ENCODE measurements around the gene HNRNPUL1. TPM values are rescaled to one million over a fixed set of nuclear protein-coding genes. Genes with fewer than 3 reads are reported as not detected.

Gene HNRNPUL1
- polyA plus RNA-seq, 1 experiment: 35.4 TPM

DNA sequence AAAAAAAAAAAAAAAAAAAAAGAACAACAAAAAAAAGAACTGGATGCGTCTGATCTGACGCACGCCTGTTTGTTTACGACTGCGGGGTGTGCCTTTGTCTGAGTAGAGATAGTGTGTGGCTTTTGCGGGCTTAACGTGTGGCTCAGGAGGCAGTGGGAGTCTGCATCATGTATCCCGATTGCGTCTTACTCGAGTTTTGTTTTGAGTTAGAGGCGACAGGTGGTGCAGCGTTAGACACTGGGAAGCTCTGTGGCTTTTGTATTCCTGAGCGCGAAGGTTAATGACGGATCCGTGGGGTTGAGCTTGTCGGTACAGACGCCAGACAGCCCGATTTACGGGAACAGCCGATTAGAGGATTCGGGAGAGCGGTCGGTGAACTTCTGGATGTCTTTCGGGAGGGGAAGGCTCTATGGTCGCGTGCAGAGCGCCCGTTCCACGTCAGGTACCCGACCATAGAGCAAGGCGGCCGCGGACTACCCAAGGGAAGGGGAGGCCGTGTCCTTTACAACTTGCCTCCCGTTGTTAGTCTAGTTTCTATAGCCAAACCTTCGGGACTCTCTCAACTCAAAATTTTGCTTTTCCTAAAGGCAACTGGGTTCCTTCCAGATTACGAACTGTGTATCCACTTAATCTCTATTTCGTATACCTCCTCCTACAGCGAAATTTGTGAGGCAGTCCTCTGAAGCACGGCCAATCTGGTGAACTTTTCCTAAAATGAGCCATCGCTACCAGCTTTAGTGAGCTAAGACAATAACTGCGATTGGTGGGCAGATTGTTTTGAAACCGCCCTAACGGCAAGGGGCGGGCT, 926 bp upstream of the HNRNPUL1 start:
- DNase-seq (ENCODE audit: low read depth): peak; percentile 52
- CTCF ChIA-PET: interaction anchor here (0.8 to 9.2 kb wide), 9 partner anchors 11 to 58 kb away, joined by 4 to 125 read pairs (median 5); partner anchors contain the start of genes AXL and CCDC97
- peak overlapping the region; percentile 65 for H3K4me3 ChIP-seq (ENCODE audit: low read depth, low read length)
- POLR2A ChIA-PET: interaction anchor here (0.6 to 1.4 kb wide), 2 partner anchors 7 to 44 kb away, joined by 3 to 9 read pairs; partner anchors contain the start of gene AXL
- H3K36me3 ChIP-seq (ENCODE audit: control insufficient read depth, insufficient read depth, low read length): peaks cover 13% of the 10 kb centered on the region
- no peaks in the 10 kb centered on the region for H3K27me3 ChIP-seq (ENCODE audit: control insufficient read depth, insufficient read depth, low read length)
- TF ChIP-seq, protein P1, sequence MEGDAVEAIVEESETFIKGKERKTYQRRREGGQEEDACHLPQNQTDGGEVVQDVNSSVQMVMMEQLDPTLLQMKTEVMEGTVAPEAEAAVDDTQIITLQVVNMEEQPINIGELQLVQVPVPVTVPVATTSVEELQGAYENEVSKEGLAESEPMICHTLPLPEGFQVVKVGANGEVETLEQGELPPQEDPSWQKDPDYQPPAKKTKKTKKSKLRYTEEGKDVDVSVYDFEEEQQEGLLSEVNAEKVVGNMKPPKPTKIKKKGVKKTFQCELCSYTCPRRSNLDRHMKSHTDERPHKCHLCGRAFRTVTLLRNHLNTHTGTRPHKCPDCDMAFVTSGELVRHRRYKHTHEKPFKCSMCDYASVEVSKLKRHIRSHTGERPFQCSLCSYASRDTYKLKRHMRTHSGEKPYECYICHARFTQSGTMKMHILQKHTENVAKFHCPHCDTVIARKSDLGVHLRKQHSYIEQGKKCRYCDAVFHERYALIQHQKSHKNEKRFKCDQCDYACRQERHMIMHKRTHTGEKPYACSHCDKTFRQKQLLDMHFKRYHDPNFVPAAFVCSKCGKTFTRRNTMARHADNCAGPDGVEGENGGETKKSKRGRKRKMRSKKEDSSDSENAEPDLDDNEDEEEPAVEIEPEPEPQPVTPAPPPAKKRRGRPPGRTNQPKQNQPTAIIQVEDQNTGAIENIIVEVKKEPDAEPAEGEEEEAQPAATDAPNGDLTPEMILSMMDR (IDR thresholded peaks at IDR 0.05; ENCODE audit: insufficient read depth, low read depth, low read length): no peak

DNA sequence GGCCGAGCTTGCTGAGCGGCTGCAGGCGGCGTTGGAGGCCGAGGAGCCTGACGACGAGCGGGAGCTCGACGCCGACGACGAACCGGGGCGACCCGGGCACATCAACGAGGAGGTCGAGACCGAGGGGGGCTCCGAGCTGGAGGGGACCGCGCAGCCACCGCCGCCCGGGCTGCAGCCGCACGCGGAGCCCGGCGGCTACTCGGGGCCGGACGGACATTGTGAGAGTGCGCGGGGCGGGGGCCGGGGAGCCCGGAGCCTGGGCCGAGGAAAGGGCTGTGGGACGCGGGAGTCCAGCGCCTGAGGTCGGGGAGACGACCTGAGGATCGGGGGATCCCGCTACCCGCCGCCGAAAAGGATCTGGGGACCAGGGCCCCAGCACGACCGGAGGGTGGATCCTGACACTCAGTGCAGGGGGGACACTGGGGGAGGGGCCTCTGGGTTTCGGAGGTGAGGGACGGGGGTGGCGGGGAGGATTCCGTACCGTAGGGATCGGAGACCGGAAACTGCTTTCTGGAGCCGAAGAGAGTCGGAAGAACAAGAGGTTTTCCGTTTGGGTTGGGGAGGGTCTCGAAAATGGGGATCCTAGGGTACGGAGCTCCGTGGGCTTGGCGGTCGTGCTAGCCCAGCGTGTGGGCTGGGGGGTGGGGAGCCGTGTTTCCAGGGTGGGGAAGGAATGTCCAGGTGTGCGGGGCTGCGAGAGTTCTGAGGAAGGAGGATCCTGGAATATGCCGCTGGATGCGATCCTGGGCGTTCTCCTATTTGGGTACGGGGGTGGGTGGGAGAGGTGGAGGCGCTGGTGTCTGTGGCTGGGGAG, 616 bp downstream of the HNRNPUL1 start:
- peak overlapping the region; percentile 91 for H3K4me3 ChIP-seq (ENCODE audit: low read depth, low read length)
- ChIA-PET CTCF (interaction anchor here (0.9 to 9.2 kb wide), 6 partner anchors 41 to 601 kb away, joined by 3 to 125 read pairs (median 8); partner anchors contain the start of genes AXL and CCDC97), POLR2A (interaction anchor here (1.4 kb wide), 1 partner anchor 46 kb away, joined by 9 read pairs; the partner anchor contains the start of gene AXL)
- DNase-seq (ENCODE audit: low read depth): no peak
- TF ChIP-seq, protein P1 (IDR thresholded peaks at IDR 0.05; ENCODE audit: insufficient read depth, low read depth, low read length): no peak
- H3K27me3 ChIP-seq (ENCODE audit: control insufficient read depth, insufficient read depth, low read length): no peaks in the 10 kb centered on the region
- peaks cover 9% of the 10 kb centered on the region for H3K36me3 ChIP-seq (ENCODE audit: control insufficient read depth, insufficient read depth, low read length)

DNA sequence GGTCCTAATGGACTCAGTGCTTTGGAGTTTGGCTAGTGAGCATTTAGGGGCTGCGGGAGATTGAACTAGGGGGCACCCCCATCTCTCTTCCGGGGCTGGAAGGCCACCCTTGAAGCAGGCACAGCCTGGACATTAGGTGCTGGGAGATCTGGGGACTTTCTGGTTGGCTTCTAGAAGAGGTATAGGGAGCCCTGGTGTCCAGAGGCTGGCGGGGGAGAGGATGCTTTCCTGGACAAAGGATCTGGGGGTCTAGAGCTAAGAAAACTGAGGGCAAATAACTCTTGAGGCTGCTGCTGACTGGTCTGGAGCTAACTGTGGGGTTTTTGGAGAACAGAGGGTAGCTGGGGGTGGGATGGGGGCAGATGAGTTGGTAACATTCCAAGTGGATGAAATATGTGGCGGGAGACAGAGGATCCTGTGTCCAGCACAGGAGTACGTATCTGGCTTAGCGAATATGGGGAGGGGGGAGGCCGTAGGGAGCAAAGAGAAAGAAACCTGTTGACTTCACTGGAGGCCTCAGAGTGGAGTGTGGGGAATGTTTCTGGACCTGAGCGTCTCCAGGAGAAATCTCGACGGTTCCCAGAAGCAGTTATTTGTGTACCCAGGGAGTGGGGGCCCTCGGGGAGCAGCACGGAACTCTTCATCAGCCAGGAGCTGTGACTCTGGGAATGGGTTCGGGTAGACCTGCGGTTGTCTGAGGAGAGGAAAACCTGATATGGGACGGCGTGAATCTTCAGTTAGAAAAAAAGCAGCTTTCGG, 1.4 kb downstream of the HNRNPUL1 start:
- H3K27me3 ChIP-seq (ENCODE audit: control insufficient read depth, insufficient read depth, low read length): no peaks in the 10 kb centered on the region
- DNase-seq (ENCODE audit: low read depth): no peak
- CTCF ChIA-PET: interaction anchor here (0.7 to 9.2 kb wide), 7 partner anchors 12 to 602 kb away, joined by 3 to 125 read pairs (median 3); partner anchors contain the start of genes CCDC97 and TGFB1
- POLR2A ChIA-PET: no interaction called here
- H3K4me3 ChIP-seq (ENCODE audit: low read depth, low read length): peak overlapping the region; percentile 91
- TF ChIP-seq, protein P1 (IDR thresholded peaks at IDR 0.05; ENCODE audit: insufficient read depth, low read depth, low read length): no peak
- peaks cover 8% of the 10 kb centered on the region for H3K36me3 ChIP-seq (ENCODE audit: control insufficient read depth, insufficient read depth, low read length)

DNA sequence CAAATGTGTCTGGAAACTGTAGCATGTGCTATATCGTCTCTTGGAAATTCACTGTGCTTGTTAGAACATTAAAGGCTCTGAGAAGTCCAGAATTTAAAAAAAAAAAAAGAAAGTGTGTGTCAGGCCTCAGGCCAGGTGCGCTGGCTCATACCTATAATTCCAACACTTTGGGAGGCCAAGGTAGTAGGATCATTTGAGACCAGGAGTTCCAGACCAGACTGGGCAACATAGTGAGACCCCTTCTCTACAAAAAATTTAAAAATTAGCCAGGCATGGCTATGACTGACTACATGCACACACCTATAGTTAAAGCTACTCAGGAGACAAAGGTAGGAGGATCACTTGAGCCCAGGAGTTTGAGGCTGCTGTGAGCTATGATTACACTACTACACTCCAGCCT, 4.9 kb downstream of the HNRNPUL1 start:
- Histone ChIP-seq H3K27me3 (ENCODE audit: control insufficient read depth, insufficient read depth, low read length) (no peaks in the 10 kb centered on the region), H3K36me3 (ENCODE audit: control insufficient read depth, insufficient read depth, low read length) (peaks cover 38% of the 10 kb centered on the region), H3K4me3 (ENCODE audit: low read depth, low read length) (no peak overlapping the region)
- TF ChIP-seq, protein P1 (IDR thresholded peaks at IDR 0.05; ENCODE audit: insufficient read depth, low read depth, low read length): no peak
- ChIA-PET POLR2A (no interaction called here), CTCF (interaction anchor here (1.0 to 1.1 kb wide), 2 partner anchors 39 to 53 kb away, joined by 3 to 4 read pairs; no protein-coding TSS in a partner anchor)
- no peak for DNase-seq (ENCODE audit: low read depth)

Data from BJ (cell line).